Prostate gland (tissue), 2 donors: ENCODE results near the gene FAM229B.

Experiments used
- POLR2A ChIP-seq: fragments of 450-650 bp; IDR thresholded peaks from one replicate; pipeline ENCODE4 v1.6.1; 2016; ENCODE audit warnings: antibody characterized with exemption, mild to moderate bottlenecking
- TF ChIP-seq, protein P1 (sequence below), 4 experiments: fragments of 200-600 bp in 2 of 4; fragments of 450-650 bp in 2 of 4; sonication (generic) in 2 of 4; IDR thresholded peaks; 1 replicate in 3 of 4; 2 replicates in 1 of 4; pipeline ENCODE4 v1.5.1; 2016 to 2019; ENCODE audit warnings: antibody characterized with exemption in 4 of 4, mild to moderate bottlenecking in 2 of 4, moderate library complexity in 2 of 4

DNA sequence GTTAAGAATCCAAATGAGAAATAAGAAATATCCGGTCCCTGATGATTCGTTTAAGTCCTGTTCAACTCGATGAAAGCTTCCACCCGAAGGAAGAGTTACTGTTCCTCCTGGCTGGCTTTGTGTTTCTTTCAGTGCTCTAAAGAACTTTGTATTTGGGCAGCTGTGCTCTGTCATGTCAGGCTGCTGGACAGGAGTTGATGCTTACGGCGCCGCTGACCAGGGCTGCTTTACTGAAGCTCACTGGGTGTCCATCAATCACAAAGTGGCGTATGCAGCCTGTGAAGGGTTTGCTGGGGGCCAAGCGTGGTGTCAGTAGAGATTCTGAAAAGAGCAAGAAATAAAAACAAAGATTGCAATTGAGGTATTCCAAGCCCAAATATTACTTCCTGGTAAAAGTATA is 21.9 kb downstream of the FAM229B start:
- TF ChIP-seq POLR2A = no peak
- TF ChIP-seq, protein P1, sequence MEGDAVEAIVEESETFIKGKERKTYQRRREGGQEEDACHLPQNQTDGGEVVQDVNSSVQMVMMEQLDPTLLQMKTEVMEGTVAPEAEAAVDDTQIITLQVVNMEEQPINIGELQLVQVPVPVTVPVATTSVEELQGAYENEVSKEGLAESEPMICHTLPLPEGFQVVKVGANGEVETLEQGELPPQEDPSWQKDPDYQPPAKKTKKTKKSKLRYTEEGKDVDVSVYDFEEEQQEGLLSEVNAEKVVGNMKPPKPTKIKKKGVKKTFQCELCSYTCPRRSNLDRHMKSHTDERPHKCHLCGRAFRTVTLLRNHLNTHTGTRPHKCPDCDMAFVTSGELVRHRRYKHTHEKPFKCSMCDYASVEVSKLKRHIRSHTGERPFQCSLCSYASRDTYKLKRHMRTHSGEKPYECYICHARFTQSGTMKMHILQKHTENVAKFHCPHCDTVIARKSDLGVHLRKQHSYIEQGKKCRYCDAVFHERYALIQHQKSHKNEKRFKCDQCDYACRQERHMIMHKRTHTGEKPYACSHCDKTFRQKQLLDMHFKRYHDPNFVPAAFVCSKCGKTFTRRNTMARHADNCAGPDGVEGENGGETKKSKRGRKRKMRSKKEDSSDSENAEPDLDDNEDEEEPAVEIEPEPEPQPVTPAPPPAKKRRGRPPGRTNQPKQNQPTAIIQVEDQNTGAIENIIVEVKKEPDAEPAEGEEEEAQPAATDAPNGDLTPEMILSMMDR (IDR thresholded peaks at IDR 0.05) = no peak
